ENCODE results near the gene SEMA6B. TPM values are rescaled to one million over a fixed set of nuclear protein-coding genes. Genes with fewer than 3 reads are reported as not detected.
"Not testable (repeated sequence)": the region's sequence is repeated elsewhere in the genome, so short reads cannot be mapped to it uniquely, and the experiment has no call there.

SEMA6B gene
- total RNA-seq, 1 donor from 2014 or later, result 11.5 TPM

- H3K4me3 ChIP-seq (ENCODE audit: low read length in 3 of 3), result no peak overlapping the region
- no peaks in the 10 kb centered on the region for H3K27me3 ChIP-seq (ENCODE audit: control insufficient read depth in 3 of 3, insufficient read depth in 3 of 3, low read length in 3 of 3)
- no peak overlapping the region for H3K9ac ChIP-seq (ENCODE audit: low read depth in 1 of 3, low read length in 3 of 3)
- no peaks in the 10 kb centered on the region for H3K9me3 ChIP-seq (ENCODE audit: control insufficient read depth in 3 of 3, low read length in 3 of 3)
- no peak overlapping the region for H3K27ac ChIP-seq (ENCODE audit: low read depth, low read length)
- peaks cover 0 to 16% (median 4%) of the 10 kb centered on the region in 3 donors for H3K36me3 ChIP-seq (ENCODE audit: control insufficient read depth in 3 of 3, insufficient read depth in 3 of 3, low read length in 3 of 3)
- H3K4me1 ChIP-seq (ENCODE audit: control insufficient read depth in 3 of 3, insufficient read depth in 3 of 3, low read length in 3 of 3), result peaks cover 3 to 31% (median 16%) of the 10 kb centered on the region in 3 donors
Measured at GRCh38 chr19:4529924-4530522, 29.5 kb downstream of the SEMA6B start.

- Histone ChIP-seq H3K9ac (ENCODE audit: low read depth in 1 of 3, low read length in 3 of 3) (no peak overlapping the region), H3K9me3 (ENCODE audit: control insufficient read depth in 3 of 3, low read length in 3 of 3) (no peaks in the 10 kb centered on the region), H3K27ac (ENCODE audit: low read depth, low read length) (no peak overlapping the region), H3K4me3 (ENCODE audit: low read length in 3 of 3) (no peak overlapping the region), H3K36me3 (ENCODE audit: control insufficient read depth in 3 of 3, insufficient read depth in 3 of 3, low read length in 3 of 3) (peaks cover 0 to 16% (median 4%) of the 10 kb centered on the region in 3 donors), H3K27me3 (ENCODE audit: control insufficient read depth in 3 of 3, insufficient read depth in 3 of 3, low read length in 3 of 3) (no peaks in the 10 kb centered on the region), H3K4me1 (ENCODE audit: control insufficient read depth in 3 of 3, insufficient read depth in 3 of 3, low read length in 3 of 3) (peaks cover 0 to 20% (median 9%) of the 10 kb centered on the region in 3 donors)
Measured at GRCh38 chr19:4528843-4529242, 30.6 kb downstream of the SEMA6B start.

DNA sequence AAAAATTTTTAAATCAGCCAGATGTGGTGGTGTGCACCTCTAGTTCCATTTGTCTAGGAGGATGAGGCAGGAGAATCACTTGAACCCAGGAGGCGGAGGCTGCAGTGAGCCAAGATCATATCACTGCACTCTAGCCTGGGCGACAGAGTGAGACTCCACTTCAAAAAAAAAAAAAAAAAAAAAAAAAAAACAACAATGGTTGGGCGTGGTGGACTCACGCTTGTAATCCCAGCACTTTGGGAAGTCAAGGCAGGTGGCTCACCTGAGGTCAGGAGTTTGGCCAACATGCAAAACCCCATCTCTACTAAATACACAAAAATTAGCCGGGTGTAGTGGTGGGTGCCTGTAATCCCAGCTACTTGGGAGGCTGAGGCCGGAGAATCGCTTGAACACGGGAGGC lies 32.1 kb downstream of the SEMA6B start:
- not testable (repeated sequence) for H3K9me3 ChIP-seq (ENCODE audit: control insufficient read depth in 3 of 3, low read length in 3 of 3); H3K9ac ChIP-seq (ENCODE audit: low read depth in 1 of 3, low read length in 3 of 3); H3K4me3 ChIP-seq (ENCODE audit: low read length in 3 of 3); H3K27ac ChIP-seq (ENCODE audit: low read depth, low read length); H3K27me3 ChIP-seq (ENCODE audit: control insufficient read depth in 3 of 3, insufficient read depth in 3 of 3, low read length in 3 of 3)
- Histone ChIP-seq H3K4me1 (ENCODE audit: control insufficient read depth in 3 of 3, insufficient read depth in 3 of 3, low read length in 3 of 3) (peaks cover 0 to 21% (median 9%) of the 10 kb centered on the region in 3 donors), H3K36me3 (ENCODE audit: control insufficient read depth in 3 of 3, insufficient read depth in 3 of 3, low read length in 3 of 3) (peaks cover 0 to 18% (median 4%) of the 10 kb centered on the region in 3 donors)

DNA sequence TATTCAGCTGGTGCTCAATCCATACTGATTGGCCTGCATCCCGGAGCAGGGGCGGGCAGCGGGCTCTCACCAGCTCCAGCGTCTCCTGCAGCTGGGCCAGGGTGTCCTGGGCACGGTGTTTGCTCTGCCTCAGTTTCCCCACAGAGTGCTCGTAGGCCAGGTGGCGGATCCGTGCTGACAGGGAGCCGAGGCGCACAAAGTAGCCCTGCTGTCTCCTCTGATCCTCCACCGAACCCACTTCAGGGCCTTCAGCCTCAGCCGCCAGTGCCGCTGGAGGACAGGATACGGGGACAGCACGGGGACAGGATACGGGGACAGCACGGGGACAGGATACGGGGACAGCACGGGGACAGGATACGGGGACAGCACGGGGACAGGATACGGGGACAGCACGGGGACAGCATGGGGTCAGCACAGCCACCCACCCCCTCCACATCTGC lies 33.9 kb downstream of the SEMA6B start:
- H3K4me3 ChIP-seq (ENCODE audit: low read length in 3 of 3), result no peak overlapping the region
- peaks cover 0 to 31% (median 11%) of the 10 kb centered on the region in 3 donors for H3K36me3 ChIP-seq (ENCODE audit: control insufficient read depth in 3 of 3, insufficient read depth in 3 of 3, low read length in 3 of 3)
- peaks cover 0 to 14% (median 4%) of the 10 kb centered on the region in 3 donors for H3K4me1 ChIP-seq (ENCODE audit: control insufficient read depth in 3 of 3, insufficient read depth in 3 of 3, low read length in 3 of 3)
- peak overlapping the region in 1 of 3 donors; percentile 16 for H3K9ac ChIP-seq (ENCODE audit: low read depth in 1 of 3, low read length in 3 of 3)
- H3K9me3 ChIP-seq (ENCODE audit: control insufficient read depth in 3 of 3, low read length in 3 of 3), result no peaks in the 10 kb centered on the region
- H3K27me3 ChIP-seq (ENCODE audit: control insufficient read depth in 3 of 3, insufficient read depth in 3 of 3, low read length in 3 of 3), result no peaks in the 10 kb centered on the region
- H3K27ac ChIP-seq (ENCODE audit: low read depth, low read length), result no peak overlapping the region

GRCh38 chr19:4524808-4525562 lies 34.5 kb downstream of the SEMA6B start:
- Histone ChIP-seq H3K4me3 (ENCODE audit: low read length in 3 of 3) (no peak overlapping the region), H3K36me3 (ENCODE audit: control insufficient read depth in 3 of 3, insufficient read depth in 3 of 3, low read length in 3 of 3) (peaks cover 0 to 31% (median 11%) of the 10 kb centered on the region in 3 donors)

DNA sequence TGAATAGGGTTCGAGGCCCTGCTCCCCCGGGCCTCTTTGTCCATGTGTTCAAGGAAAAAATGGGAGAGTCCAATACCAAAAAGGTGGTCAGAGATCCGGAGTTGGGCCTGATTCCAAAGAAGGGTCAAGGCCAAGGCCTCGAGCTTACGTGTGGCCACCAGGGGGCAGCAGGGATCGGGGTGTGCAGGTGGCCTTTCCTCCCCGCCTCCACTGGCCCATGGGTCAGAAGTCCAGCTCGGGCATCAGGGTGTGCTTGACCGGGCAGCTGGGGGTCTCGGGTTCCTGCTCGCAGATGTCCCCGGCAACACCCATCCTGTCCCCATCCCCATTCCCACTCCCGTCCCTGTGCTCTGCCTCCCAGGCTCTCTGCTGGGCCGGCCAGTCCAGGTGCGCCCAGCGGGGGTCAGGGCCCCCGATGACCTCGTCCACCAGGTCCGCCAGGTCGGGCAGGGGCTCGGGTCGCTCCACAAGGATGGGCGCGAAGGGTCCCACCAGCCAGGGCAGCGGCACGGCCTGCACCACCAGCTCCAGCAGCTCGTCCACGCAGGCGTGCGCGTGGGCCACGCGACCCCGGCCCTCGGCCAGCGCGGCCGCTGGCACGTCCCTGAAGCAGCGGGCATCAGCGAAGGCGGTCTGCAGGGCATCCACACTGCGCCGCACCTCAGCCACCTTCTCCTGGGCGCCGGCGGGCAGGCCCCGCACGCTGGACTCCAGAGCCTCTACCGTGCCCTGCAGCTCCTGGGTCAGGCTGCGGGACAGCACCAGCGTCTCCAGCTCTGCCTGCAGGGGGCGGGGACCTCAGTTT lies 36.0 kb downstream of the SEMA6B start:
- Histone ChIP-seq H3K27me3 (ENCODE audit: control insufficient read depth in 3 of 3, insufficient read depth in 3 of 3, low read length in 3 of 3) (no peaks in the 10 kb centered on the region), H3K9ac (ENCODE audit: low read depth in 1 of 3, low read length in 3 of 3) (no peak overlapping the region), H3K4me3 (ENCODE audit: low read length in 3 of 3) (no peak overlapping the region), H3K27ac (ENCODE audit: low read depth, low read length) (no peak overlapping the region), H3K4me1 (ENCODE audit: control insufficient read depth in 3 of 3, insufficient read depth in 3 of 3, low read length in 3 of 3) (peaks cover 9 to 22% (median 16%) of the 10 kb centered on the region in 3 donors), H3K36me3 (ENCODE audit: control insufficient read depth in 3 of 3, insufficient read depth in 3 of 3, low read length in 3 of 3) (peaks cover 0 to 28% (median 7%) of the 10 kb centered on the region in 3 donors), H3K9me3 (ENCODE audit: control insufficient read depth in 3 of 3, low read length in 3 of 3) (no peaks in the 10 kb centered on the region)

More at GRCh38 chr19:4524808-4525562, 34.5 kb downstream of the SEMA6B start:
- no peaks in the 10 kb centered on the region for H3K27me3 ChIP-seq (ENCODE audit: control insufficient read depth in 3 of 3, insufficient read depth in 3 of 3, low read length in 3 of 3)
- H3K9ac ChIP-seq (ENCODE audit: low read depth in 1 of 3, low read length in 3 of 3), result peak overlapping the region in 1 of 3 donors; percentile 16
- H3K4me1 ChIP-seq (ENCODE audit: control insufficient read depth in 3 of 3, insufficient read depth in 3 of 3, low read length in 3 of 3), result peaks cover 0 to 10% (median 4%) of the 10 kb centered on the region in 3 donors
- H3K9me3 ChIP-seq (ENCODE audit: control insufficient read depth in 3 of 3, low read length in 3 of 3), result no peaks in the 10 kb centered on the region
- H3K27ac ChIP-seq (ENCODE audit: low read depth, low read length), result no peak overlapping the region

- H3K9ac ChIP-seq (ENCODE audit: low read depth in 1 of 3, low read length in 3 of 3), result no peak overlapping the region
- H3K4me1 ChIP-seq (ENCODE audit: control insufficient read depth in 3 of 3, insufficient read depth in 3 of 3, low read length in 3 of 3), result peaks cover 9 to 32% (median 21%) of the 10 kb centered on the region in 3 donors
- H3K27me3 ChIP-seq (ENCODE audit: control insufficient read depth in 3 of 3, insufficient read depth in 3 of 3, low read length in 3 of 3), result peaks cover 0 to 2% (median 0%) of the 10 kb centered on the region in 3 donors
- no peaks in the 10 kb centered on the region for H3K9me3 ChIP-seq (ENCODE audit: control insufficient read depth in 3 of 3, low read length in 3 of 3)
- H3K4me3 ChIP-seq (ENCODE audit: low read length in 3 of 3), result no peak overlapping the region
- H3K36me3 ChIP-seq (ENCODE audit: control insufficient read depth in 3 of 3, insufficient read depth in 3 of 3, low read length in 3 of 3), result peaks cover 0 to 31% (median 7%) of the 10 kb centered on the region in 3 donors
- no peak overlapping the region for H3K27ac ChIP-seq (ENCODE audit: low read depth, low read length)
Measured at GRCh38 chr19:4522291-4523002, 37.0 kb downstream of the SEMA6B start.

- no peak overlapping the region for H3K9ac ChIP-seq (ENCODE audit: low read depth in 1 of 3, low read length in 3 of 3)
- H3K27ac ChIP-seq (ENCODE audit: low read depth, low read length), result no peak overlapping the region
- H3K36me3 ChIP-seq (ENCODE audit: control insufficient read depth in 3 of 3, insufficient read depth in 3 of 3, low read length in 3 of 3), result peaks cover 0 to 31% (median 7%) of the 10 kb centered on the region in 3 donors
- H3K27me3 ChIP-seq (ENCODE audit: control insufficient read depth in 3 of 3, insufficient read depth in 3 of 3, low read length in 3 of 3), result peaks cover 0 to 2% (median 0%) of the 10 kb centered on the region in 3 donors
- no peak overlapping the region for H3K4me3 ChIP-seq (ENCODE audit: low read length in 3 of 3)
- peaks cover 9 to 37% (median 23%) of the 10 kb centered on the region in 3 donors for H3K4me1 ChIP-seq (ENCODE audit: control insufficient read depth in 3 of 3, insufficient read depth in 3 of 3, low read length in 3 of 3)
- no peaks in the 10 kb centered on the region for H3K9me3 ChIP-seq (ENCODE audit: control insufficient read depth in 3 of 3, low read length in 3 of 3)
Measured at GRCh38 chr19:4521888-4522242, 37.6 kb downstream of the SEMA6B start.

- Histone ChIP-seq H3K9ac (ENCODE audit: low read depth in 1 of 3, low read length in 3 of 3) (no peak overlapping the region), H3K4me3 (ENCODE audit: low read length in 3 of 3) (no peak overlapping the region), H3K9me3 (ENCODE audit: control insufficient read depth in 3 of 3, low read length in 3 of 3) (no peaks in the 10 kb centered on the region), H3K27ac (ENCODE audit: low read depth, low read length) (no peak overlapping the region), H3K4me1 (ENCODE audit: control insufficient read depth in 3 of 3, insufficient read depth in 3 of 3, low read length in 3 of 3) (peaks cover 10 to 41% (median 25%) of the 10 kb centered on the region in 3 donors), H3K36me3 (ENCODE audit: control insufficient read depth in 3 of 3, insufficient read depth in 3 of 3, low read length in 3 of 3) (peaks cover 0 to 30% (median 7%) of the 10 kb centered on the region in 3 donors), H3K27me3 (ENCODE audit: control insufficient read depth in 3 of 3, insufficient read depth in 3 of 3, low read length in 3 of 3) (peaks cover 0 to 2% (median 0%) of the 10 kb centered on the region in 3 donors)
Measured at GRCh38 chr19:4521170-4521887, 38.2 kb downstream of the SEMA6B start.
